GM21619 (cell line): Measurements from ENCODE around the gene ZNF709.
A peak's percentile ranks its signal among the peaks of the same experiment; 100 is the strongest.
"Not testable (repeated sequence)": the region's sequence is repeated elsewhere in the genome, so short reads cannot be mapped to it uniquely, and the experiment has no call there.

Experiments used
- ATAC-seq: cut with Tn5 transposase; IDR thresholded peaks from one replicate; pipeline ENCODE4 v1.9.1; 2021; ENCODE audit not compliant: unreplicated experiment

ZNF709 gene

DNA sequence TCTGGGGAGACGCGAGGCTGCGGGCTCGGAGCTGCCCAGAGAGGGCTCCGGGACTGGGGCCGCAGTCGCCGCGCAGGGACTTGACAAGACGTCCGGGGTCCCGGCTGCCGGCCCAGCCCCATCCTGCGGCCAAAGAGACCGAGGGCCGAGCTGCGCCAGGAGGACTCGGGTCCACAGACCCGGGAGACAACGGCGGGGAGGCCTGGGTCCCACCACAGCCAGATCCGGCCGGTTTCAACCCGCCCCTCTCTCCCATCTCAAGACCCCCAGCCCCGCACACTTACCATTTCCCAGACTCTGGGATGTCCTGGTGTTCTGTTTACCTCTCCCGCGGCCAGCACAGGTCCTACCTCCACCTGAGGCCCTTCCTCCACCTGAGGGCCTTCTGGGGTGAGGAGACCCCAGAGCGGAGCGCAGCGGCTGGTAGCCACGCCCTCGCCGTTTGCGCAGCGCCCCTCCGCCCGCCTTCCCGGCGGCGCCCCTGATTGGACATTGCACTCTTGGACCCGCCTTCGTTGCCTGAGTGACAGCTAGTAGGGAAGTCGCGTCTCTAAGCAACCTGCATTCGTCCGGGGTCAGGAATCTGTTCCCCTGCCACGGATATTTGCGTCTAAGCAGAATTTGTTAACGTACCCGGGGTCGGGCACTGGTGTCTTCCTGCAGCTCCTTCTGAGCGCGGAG, at the start of gene ZNF709:
Gene ZNF709 (minus strand): TSS at position 446 of the 681 bp plus-strand sequence. CDS start 159 bp downstream, at position 287.
- peak; percentile 92 for ATAC-seq

DNA sequence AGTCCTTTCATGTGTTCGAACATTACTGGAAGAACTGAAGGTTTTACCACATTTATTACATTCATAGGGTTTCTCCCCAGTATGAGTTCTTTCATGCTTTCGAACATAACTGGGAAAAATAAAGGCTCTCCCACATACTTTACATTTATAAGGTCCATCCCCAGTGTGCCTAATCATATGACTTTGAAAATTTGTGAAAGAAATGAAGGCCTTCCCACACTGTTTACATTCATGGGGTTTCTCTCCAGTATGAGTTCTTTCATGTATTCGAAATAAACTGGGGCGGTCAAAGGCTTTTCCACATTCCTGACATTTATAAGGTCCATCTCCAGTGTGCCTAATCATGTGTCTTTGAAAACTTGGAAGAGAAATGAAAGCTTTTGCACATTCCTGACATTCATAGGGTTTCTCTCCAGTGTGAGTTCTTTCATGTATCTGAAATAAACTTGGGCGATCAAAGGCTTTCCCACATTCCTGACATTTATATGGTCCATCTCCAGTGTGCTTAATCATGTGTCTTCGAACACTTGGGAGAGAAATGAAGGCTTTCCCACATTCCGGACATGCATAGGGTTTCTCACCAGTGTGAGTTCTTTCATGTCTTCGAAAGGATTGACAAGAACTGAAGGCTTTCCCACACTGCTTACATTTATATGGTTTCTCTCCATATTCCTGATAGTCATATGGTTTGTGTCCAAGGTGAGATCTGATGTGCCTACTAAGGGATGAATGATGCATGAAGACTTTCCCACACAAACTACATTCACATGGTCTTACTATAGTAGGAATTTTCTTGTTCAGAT, 42.6 kb upstream of the ZNF709 start:
- ATAC-seq: no peak

- no peak for ATAC-seq
Observed at GRCh38 chr19:12526542-12526941, 41.9 kb upstream of the ZNF709 start.

DNA sequence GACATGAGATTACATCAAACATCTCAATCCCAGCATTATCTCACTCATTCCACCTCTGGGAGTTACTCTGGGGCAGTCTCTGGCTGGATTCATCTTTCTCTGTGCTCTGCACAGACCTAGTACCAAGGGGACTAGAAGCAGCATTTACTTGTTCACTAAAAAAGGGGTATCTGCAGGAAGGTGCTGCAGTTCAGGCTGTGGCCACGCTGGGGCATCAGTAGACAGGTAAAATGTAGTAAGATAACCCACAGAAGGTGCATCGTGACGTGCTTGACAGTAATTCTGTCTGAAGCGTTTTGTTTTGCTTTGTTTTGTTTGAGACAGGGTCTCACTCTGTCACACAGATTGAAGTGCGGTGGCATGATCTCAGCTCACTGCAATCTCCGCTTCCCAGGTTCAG, 37.4 kb upstream of the ZNF709 start:
- ATAC-seq: no peak

DNA sequence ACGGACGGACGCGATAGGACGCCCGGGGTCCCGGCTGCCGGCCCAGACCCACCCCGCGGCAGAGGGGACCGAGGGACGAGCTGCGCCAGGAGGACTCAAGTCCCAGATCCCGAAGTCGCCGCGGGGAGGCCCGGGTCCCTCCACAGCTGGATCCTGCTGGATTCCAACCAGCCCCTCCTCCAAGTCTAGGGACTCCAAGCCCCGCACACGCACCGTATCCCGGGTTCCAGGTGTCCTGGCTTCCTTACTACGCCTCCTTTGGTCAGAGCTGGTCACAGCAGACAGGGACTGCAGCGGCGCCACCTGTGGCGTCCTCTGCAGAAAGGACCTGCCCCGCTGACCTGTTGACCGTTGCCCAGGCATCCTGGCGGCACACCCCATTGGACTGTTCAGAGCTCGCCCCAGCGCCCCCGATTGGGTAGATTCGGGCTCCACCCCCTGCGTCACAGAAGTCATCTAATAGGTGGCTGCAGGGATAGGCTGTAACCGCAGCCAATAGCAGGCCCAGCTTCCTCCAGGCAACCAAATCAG, 29.0 kb upstream of the ZNF709 start:
- no peak for ATAC-seq

DNA sequence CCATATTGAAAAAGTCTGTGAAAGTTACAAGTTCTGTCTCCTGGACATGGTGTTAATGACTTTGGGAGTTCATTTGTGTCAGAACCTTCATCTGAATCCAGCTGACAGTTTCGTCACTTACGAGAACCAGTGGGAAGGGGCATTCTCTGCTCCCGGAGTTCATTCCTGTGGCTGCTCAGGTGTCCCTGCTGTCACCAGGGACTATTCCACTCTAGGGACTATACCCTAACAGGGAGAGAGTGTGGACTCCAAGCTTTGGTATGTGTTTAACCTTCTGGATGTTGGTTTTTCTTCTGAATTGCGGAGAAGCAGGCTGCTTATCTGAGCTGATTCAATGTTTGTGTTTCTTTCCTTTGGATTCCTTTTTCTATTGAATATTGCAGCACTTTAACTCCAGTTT, 12.4 kb upstream of the ZNF709 start:
- ATAC-seq: no peak

- ATAC-seq: no peak
Observed at GRCh38 chr19:12496480-12496879, 11.9 kb upstream of the ZNF709 start.

DNA sequence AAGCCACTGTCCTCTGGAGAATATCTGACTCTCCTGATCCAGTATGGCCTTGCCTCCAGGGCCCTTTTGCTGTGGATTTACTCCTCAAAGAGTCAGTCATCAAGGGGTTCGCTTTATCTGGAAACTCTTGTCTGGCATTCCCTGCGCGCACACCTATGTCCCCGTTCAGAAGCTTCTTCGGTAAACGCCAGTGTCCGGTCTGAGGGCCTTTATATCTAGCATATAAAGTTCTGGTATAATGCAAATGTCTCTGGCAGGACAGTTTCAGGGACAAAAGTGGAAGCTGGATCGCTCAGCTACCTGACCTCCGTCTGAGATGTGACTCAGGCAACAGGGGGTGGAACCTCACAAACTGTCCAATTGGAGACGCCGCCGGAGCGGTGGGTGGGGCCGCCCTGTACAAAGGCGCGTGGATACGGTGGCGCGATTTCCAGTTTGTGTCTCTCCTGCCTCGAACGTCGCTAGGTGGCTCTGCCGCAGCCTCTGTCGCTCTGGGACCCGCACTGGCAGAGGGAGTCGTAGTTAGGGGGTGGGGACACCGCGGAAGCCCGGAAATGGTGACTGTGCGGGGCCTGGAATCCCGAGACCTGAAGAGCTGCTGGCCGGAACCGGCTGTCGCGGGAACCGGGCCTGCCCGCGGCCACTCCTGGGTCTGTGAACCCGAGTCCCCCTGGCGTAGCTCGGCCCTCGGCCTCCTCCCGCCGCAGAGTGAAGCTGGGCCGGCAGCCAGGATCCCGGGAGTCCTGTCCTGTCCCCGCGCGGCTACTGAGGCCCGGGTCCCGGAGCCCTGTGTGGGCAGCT, 10.6 kb upstream of the ZNF709 start:
- peak; percentile 95 for ATAC-seq

GRCh38 chr19:12494260-12494860, 9.7 kb upstream of the ZNF709 start:
- ATAC-seq: no peak

DNA sequence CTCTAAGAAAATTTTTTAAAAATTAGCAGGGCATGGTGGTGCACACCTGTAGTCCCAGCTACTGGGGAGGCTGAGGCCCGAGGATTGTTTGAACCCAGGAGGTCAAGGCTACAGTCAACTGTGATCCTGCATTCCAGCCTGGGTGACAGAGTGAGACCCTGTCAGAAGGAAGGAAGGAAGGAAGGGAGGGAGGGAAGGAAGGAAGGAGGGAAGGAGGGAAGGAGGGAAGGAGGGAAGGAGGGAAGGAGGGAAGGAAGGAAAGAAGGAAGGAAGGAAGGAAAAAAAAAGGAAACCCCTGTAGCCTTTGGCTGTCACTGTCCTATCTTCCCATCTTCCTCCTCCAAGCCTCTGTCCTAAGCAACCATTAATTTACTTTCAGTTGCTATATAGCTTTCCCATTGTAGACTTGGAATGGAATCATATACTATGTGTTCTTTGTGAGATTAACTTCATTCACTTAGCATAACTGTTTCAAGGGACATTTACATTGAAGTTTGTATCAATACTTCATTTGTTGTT, 1.7 kb upstream of the ZNF709 start:
- not testable (repeated sequence) for ATAC-seq

GRCh38 chr19:12485571-12485970, 955 bp upstream of the ZNF709 start:
- ATAC-seq: no peak

GRCh38 chr19:12485052-12485416, 418 bp upstream of the ZNF709 start:
- ATAC-seq: peak; percentile 7

DNA sequence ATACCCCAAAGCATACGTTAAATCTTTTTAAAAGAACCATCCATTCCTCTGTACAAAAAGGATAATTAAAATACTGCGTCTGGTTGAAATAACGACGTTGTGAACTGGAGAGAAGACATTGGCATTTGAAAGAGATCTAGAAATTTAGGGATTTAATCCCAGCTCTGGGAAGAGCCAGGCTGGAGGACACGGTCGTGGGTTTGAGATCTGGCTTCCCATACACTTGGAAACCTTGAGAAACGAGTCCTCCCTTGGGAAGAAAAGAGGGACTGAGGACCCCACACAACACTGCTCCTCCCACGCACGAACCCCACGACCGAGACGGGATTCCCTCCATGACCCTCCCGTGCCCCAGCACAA, 625 bp downstream of the ZNF709 start:
- no peak for ATAC-seq

GRCh38 chr19:12482509-12482886, 2.1 kb downstream of the ZNF709 start:
- ATAC-seq: no peak

GRCh38 chr19:12481781-12482508, 2.7 kb downstream of the ZNF709 start:
- no peak for ATAC-seq

GRCh38 chr19:12478234-12478941, 6.2 kb downstream of the ZNF709 start:
- ATAC-seq: no peak

DNA sequence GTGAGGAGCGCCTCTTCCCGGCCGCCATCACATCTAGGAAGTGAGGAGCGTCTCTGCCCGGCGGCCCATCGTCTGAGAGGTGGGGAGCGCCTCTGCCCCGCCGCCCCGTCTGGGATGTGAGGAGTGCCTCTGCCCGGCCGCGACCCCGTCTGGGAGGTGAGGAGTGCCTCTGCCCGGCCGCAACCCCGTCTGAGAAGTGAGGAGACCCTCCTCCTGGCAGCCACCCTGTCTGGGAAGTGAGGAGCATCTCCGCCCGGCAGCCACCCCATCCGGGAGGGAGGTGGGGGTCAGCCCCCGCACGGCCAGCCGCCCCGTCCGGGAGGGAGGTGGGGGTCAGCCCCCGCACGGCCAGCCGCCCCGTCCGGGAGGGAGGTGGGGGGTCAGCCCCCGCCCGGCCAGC, 17.0 kb downstream of the ZNF709 start:
- ATAC-seq: not testable (repeated sequence)

DNA sequence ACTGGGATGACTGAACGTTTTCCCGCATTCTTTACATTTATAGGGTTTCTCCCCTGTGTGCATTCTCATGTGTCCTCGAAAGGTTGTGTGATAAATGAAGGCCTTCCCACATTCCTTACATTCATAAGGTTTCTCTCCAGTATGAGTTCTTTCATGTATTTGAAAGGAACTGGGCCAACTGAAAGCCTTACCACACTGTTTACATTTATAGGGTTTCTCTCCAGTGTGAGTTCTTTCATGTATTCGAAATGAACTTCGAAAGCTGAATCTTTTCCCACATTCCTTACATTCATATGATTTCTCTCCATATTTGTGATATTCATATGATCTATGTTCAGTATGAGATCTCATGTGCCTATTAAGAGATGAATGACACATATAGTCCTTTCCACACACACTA, 19.4 kb downstream of the ZNF709 start:
- no peak for ATAC-seq

DNA sequence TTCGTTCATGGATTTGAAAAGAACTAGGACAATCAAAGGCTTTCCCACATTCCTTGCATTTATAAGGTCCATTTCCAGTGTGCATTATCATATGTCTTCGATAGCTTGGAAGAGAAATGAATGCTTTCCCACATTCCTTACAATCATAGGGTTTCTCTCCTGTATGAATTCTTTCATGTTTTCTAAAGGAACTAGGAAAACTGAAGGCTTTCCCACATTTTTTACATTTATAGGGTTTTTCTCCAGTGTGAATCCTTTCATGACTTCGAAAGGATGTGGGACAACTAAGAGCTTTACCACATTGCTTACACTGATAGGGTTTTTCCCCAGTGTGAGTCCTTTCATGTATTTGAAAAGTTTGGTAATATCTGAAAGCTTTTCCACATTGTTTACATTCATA, 19.8 kb downstream of the ZNF709 start:
- no peak for ATAC-seq

DNA sequence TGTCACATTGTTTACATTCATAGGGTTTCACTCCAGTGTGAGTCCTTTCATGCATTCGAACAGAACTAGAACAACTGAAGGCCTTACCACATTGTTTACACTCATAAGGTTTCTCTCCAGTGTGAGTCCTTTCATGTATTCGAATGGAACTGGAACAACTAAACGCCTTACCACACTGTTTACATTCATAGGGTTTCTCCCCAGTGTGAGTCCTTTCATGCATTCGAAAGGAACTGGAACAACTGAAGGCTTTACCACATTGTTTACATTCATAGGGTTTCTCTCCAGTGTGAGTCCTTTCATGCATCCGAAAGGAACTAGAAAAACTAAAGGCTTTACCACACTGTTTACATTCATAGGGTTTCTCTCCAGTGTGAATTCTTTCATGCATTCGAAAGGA, 20.5 kb downstream of the ZNF709 start:
- not testable (repeated sequence) for ATAC-seq
